HK-2 (cell line): ENCODE results near the gene HMG20B.

Experiments used
- DNase-seq: peaks from one replicate; pipeline ENCODE4 v3.0.0-alpha.2; 2018; ENCODE audit not compliant: unreplicated experiment

HMG20B gene

GRCh38 chr19:3607303-3608078 is 34.7 kb downstream of the HMG20B start:
- DNase-seq = no peak

- DNase-seq = no peak
Measured at GRCh38 chr19:3608079-3608641, 35.4 kb downstream of the HMG20B start.

GRCh38 chr19:3608750-3609322 is 36.1 kb downstream of the HMG20B start:
- no peak for DNase-seq

GRCh38 chr19:3609779-3610719 is 37.3 kb downstream of the HMG20B start:
- DNase-seq = no peak

- no peak for DNase-seq
Measured at GRCh38 chr19:3610745-3611717, 38.3 kb downstream of the HMG20B start.

- no peak for DNase-seq
Measured at GRCh38 chr19:3611841-3612240, 39.1 kb downstream of the HMG20B start.

- no peak for DNase-seq
Measured at GRCh38 chr19:3612330-3612729, 39.6 kb downstream of the HMG20B start.

GRCh38 chr19:3612901-3613741 is 40.4 kb downstream of the HMG20B start:
- no peak for DNase-seq

- DNase-seq = no peak
Measured at GRCh38 chr19:3613818-3614661, 41.3 kb downstream of the HMG20B start.

- DNase-seq = no peak
Measured at GRCh38 chr19:3614858-3615505, 42.2 kb downstream of the HMG20B start.

- no peak for DNase-seq
Measured at GRCh38 chr19:3615524-3616135, 42.9 kb downstream of the HMG20B start.

GRCh38 chr19:3617463-3617862 is 44.7 kb downstream of the HMG20B start:
- DNase-seq = no peak

- DNase-seq = peak; percentile 29
Measured at GRCh38 chr19:3618144-3618810, 45.5 kb downstream of the HMG20B start.

GRCh38 chr19:3618811-3619630 is 46.3 kb downstream of the HMG20B start:
- no peak for DNase-seq

- no peak for DNase-seq
Measured at GRCh38 chr19:3619631-3620012, 46.9 kb downstream of the HMG20B start.

GRCh38 chr19:3620145-3620816 is 47.5 kb downstream of the HMG20B start:
- DNase-seq = no peak
